ENCODE results near the gene COX7A1. TPM values are rescaled to one million over a fixed set of nuclear protein-coding genes. Genes with fewer than 3 reads are reported as not detected.
A peak's percentile ranks its signal among the peaks of the same experiment; 100 is the strongest.
"Not testable (repeated sequence)": the region's sequence is repeated elsewhere in the genome, so short reads cannot be mapped to it uniquely, and the experiment has no call there.

The COX7A1 gene
- total RNA-seq = 1.7 TPM in 1 of 2 replicates, not detected in the other

DNA sequence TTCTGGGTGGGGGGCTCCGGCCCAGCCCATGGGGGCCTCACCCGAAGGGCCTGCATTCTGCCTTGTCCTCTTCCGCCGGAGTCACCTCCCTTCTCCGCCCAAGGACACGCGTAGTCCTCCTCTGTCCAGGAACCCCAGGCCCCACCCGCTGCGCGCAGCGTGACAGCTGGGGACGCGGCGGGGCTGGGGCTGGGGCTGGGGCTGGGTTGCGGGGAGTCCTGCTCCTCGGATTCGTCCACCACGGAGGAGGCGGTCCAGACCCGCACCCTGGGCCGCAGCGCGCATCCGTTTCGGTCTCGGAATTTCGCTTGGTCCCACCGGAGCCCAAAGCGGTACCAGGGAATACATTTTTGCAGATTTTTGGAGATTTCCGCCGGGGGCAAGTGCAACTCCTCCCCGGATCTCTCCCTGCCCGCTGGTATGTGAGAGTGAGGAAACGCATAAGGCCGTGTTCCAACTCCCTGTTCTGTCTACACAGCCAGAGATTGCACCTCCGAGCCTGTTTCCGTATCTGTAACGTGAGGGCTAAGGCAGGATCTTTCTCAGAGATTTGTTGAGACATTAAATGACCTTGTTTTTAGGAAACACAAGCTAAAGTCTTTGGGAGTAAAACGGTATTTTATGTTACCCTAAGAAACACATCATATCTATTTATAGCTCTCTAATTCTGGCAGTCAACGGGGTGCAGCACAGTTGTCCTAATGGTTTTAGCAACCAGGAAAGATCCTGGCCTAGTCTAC, at the start of gene COX7A1:
Gene COX7A1, minus strand, starts transcription at position 96 of the 740 bp plus-strand sequence. Its CDS starts 40 bp downstream, at position 56.
- no peak for TF ChIP-seq CTCF (conservative IDR thresholded peaks at IDR 0.05; ENCODE audit: low read depth, low read length)
- H3K4me3 ChIP-seq (ENCODE audit: low read depth, low read length) = peak within 1 kb of the TSS; percentile 25
- no peak for DNase-seq (ENCODE audit: low read depth)

GRCh38 chr19:36201684-36202083, 49.4 kb upstream of the COX7A1 start:
- DNase-seq (ENCODE audit: low read depth) = no peak
- no peak for TF ChIP-seq CTCF (conservative IDR thresholded peaks at IDR 0.05; ENCODE audit: low read depth, low read length)
- no peak overlapping the region for H3K4me3 ChIP-seq (ENCODE audit: low read depth, low read length)

DNA sequence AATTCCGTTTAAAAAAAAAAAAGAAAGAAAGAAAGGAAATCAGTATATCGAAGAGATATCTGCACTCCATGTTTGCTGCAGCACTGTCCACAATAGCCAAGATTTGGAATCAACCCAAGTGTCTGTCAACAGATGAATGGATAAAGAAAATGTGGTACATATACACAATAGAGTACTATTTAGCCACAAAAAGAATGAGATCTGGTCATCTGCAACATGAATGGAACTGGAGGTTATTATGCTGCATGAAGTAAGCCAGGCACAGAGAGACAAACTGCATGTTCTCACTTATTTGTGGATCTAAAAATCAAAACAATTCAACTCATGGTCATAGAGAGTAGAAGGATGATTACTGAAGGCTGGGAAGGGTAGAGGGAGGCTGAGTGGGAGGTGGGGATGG, 45.9 kb upstream of the COX7A1 start:
- no peak for DNase-seq (ENCODE audit: low read depth)
- no peak overlapping the region for H3K4me3 ChIP-seq (ENCODE audit: low read depth, low read length)
- no peak for TF ChIP-seq CTCF (conservative IDR thresholded peaks at IDR 0.05; ENCODE audit: low read depth, low read length)

- TF ChIP-seq CTCF (conservative IDR thresholded peaks at IDR 0.05; ENCODE audit: low read depth, low read length) = no peak
- H3K4me3 ChIP-seq (ENCODE audit: low read depth, low read length) = no peak overlapping the region
- DNase-seq (ENCODE audit: low read depth) = no peak
These were observed 44.0 kb upstream of the COX7A1 start for GRCh38 chr19:36196249-36196648.

DNA sequence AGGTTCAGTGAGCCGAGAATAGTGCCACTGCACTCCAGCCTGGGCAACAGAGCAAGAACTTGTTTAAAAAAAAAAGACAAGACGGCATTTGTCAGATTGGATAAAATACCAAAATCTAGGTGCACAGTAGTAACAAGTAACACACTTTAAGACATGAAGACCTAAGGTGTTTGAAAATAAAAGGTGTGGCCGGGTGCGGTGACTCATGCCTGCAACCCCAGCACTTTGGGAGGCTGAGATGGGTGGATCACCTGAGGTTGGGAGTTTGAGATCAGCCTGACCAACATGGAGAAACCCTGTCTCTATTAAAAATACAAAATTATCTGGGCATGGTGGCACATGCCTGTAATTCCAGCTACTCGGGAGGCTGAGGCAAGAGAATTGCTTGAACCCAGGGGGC, 34.5 kb upstream of the COX7A1 start:
- not testable (repeated sequence) for H3K4me3 ChIP-seq (ENCODE audit: low read depth, low read length); DNase-seq (ENCODE audit: low read depth)

- H3K4me3 ChIP-seq (ENCODE audit: low read depth, low read length) = no peak overlapping the region
- TF ChIP-seq CTCF (conservative IDR thresholded peaks at IDR 0.05; ENCODE audit: low read depth, low read length) = no peak
- no peak for DNase-seq (ENCODE audit: low read depth)
These were observed 31.0 kb upstream of the COX7A1 start for GRCh38 chr19:36183245-36183628.

DNA sequence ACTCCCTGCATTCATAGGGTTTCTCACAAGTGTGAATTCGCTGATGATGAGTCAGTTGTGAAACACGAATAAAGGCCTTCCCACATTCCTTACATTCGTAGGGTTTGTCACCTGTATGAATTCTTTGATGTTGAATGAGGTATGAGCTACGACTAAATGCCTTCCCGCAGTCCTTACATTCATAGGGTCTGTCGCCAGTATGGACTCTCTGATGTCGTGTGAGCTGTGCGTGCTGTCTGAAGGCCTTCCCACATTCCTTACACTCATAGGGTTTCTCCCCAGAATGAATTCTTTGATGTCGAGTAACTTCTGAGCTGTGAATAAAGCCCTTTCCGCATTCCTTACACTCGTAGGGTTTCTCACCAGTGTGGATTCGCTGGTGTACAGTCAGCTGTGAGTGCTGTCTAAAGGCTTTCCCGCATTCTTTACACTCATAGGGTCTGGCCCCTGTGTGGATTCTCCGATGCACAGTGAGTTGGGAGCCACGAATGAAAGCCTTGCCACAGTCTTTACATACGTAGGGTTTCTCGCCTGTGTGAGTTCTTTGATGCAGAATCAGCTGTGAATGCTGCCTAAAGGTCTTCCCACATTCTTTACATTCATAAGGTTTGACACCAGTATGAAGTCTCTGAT, 30.5 kb upstream of the COX7A1 start:
- no peak for TF ChIP-seq CTCF (conservative IDR thresholded peaks at IDR 0.05; ENCODE audit: low read depth, low read length)

DNA sequence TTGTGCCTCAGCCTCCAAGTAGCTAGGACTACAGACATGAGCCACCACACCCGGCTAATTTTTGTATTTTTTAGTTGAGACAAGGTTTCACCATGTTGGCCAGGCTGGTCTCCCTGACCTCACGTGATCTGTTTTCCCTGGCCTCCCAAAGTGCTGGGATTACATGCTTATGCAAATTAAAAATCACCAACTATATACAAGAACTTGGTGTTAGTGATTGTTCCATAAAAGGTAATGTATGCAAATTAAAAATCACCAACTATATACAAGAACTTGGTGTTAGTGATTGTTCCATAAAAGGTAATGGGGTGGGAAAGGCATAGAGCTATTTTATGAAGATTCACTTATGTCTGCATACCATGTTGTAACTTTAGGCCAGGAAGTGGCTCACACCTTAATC, 26.8 kb upstream of the COX7A1 start:
- DNase-seq (ENCODE audit: low read depth); H3K4me3 ChIP-seq (ENCODE audit: low read depth, low read length): not testable (repeated sequence)

More for the DNA sequence above, 30.5 kb upstream of the COX7A1 start:
- no peak for DNase-seq (ENCODE audit: low read depth)
- H3K4me3 ChIP-seq (ENCODE audit: low read depth, low read length) = no peak overlapping the region

DNA sequence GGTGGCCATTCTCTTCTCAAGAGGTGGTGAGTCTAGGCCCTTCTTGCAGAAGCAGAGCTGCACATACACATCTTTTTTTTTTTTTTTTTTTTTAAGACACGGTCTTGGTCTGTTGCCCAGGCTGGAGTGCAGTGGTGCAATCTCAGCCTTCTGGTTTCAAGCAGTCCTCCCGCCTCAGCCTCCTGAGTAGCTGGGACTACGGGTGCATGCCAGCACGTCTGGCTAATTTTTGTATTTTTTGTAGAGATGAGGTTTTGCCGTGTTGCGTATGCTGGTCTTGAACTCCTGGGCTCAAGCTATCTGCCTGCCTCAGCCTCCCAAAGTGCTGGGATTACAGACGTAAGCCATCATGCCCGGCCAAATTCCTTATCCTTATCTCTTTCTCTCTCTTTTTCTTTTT, 21.6 kb upstream of the COX7A1 start:
- H3K4me3 ChIP-seq (ENCODE audit: low read depth, low read length); DNase-seq (ENCODE audit: low read depth): not testable (repeated sequence)

All from epithelial cell of proximal tubule (primary cell).